ENCODE results near the gene ART3. TPM values are rescaled to one million over a fixed set of nuclear protein-coding genes. Genes with fewer than 3 reads are reported as not detected.
"Not testable (repeated sequence)": the region's sequence is repeated elsewhere in the genome, so short reads cannot be mapped to it uniquely, and the experiment has no call there.

Gene ART3
- 38.3 TPM for polyA plus RNA-seq (ENCODE audit: insufficient read length)

GRCh38 chr4:76074468-76074867 lies at the start of gene ART3:
Gene ART3, plus strand, starts transcription at chr4:76074709. Its CDS starts 1,181 bp downstream, at chr4:76075890.
- no peak for DNase-seq (ENCODE audit: low read depth)

- no peak for DNase-seq (ENCODE audit: low read depth)
These were observed 46.2 kb upstream of the ART3 start for GRCh38 chr4:76028350-76028765.

GRCh38 chr4:76029300-76029699 lies 45.2 kb upstream of the ART3 start:
- DNase-seq (ENCODE audit: low read depth), result no peak

- DNase-seq (ENCODE audit: low read depth), result no peak
These were observed 39.4 kb upstream of the ART3 start for GRCh38 chr4:76035141-76035540.

GRCh38 chr4:76035799-76036380 lies 38.6 kb upstream of the ART3 start, which contains the start of gene CXCL11:
Gene CXCL11, minus strand, starts transcription at chr4:76036070. Its CDS starts 83 bp downstream, at chr4:76035987.
- no peak for DNase-seq (ENCODE audit: low read depth)

GRCh38 chr4:76036855-76037254 lies 37.7 kb upstream of the ART3 start:
- DNase-seq (ENCODE audit: low read depth), result no peak

GRCh38 chr4:76042241-76042998 lies 32.1 kb upstream of the ART3 start:
- not testable (repeated sequence) for DNase-seq (ENCODE audit: low read depth)

- not testable (repeated sequence) for DNase-seq (ENCODE audit: low read depth)
These were observed 31.2 kb upstream of the ART3 start for GRCh38 chr4:76043306-76043705.

GRCh38 chr4:76044686-76045085 lies 29.8 kb upstream of the ART3 start:
- not testable (repeated sequence) for DNase-seq (ENCODE audit: low read depth)

- not testable (repeated sequence) for DNase-seq (ENCODE audit: low read depth)
These were observed 24.6 kb upstream of the ART3 start for GRCh38 chr4:76049860-76050416.

- not testable (repeated sequence) for DNase-seq (ENCODE audit: low read depth)
These were observed 23.9 kb upstream of the ART3 start for GRCh38 chr4:76050560-76051050.

- DNase-seq (ENCODE audit: low read depth), result no peak
These were observed 20.8 kb upstream of the ART3 start for GRCh38 chr4:76053730-76054129.

- no peak for DNase-seq (ENCODE audit: low read depth)
These were observed 19.5 kb upstream of the ART3 start for GRCh38 chr4:76055016-76055415.

- no peak for DNase-seq (ENCODE audit: low read depth)
These were observed 19.1 kb upstream of the ART3 start for GRCh38 chr4:76055421-76055820.

- no peak for DNase-seq (ENCODE audit: low read depth)
These were observed 16.2 kb upstream of the ART3 start for GRCh38 chr4:76058302-76058701.

- no peak for DNase-seq (ENCODE audit: low read depth)
These were observed 15.6 kb upstream of the ART3 start for GRCh38 chr4:76058888-76059426.

GRCh38 chr4:76059750-76060149 lies 14.8 kb upstream of the ART3 start:
- no peak for DNase-seq (ENCODE audit: low read depth)

GRCh38 chr4:76060506-76060905 lies 14.0 kb upstream of the ART3 start:
- no peak for DNase-seq (ENCODE audit: low read depth)

- no peak for DNase-seq (ENCODE audit: low read depth)
These were observed 13.1 kb upstream of the ART3 start for GRCh38 chr4:76061421-76061820.

- no peak for DNase-seq (ENCODE audit: low read depth)
These were observed 12.5 kb upstream of the ART3 start for GRCh38 chr4:76061982-76062381.

- DNase-seq (ENCODE audit: low read depth), result no peak
These were observed 8.0 kb upstream of the ART3 start for GRCh38 chr4:76066546-76066945.

GRCh38 chr4:76067652-76068286 lies 6.7 kb upstream of the ART3 start:
- peak; percentile 58 for DNase-seq (ENCODE audit: low read depth)

Measured in forelimb muscle (tissue), 1 donor.